ENCODE measurements around the gene FBXO5. TPM values are rescaled to one million over a fixed set of nuclear protein-coding genes. Genes with fewer than 3 reads are reported as not detected.

FBXO5 gene
- total and polyA plus RNA-seq, 2 experiments from 2014 or later, result 49.6 to 51.2 TPM

DNA sequence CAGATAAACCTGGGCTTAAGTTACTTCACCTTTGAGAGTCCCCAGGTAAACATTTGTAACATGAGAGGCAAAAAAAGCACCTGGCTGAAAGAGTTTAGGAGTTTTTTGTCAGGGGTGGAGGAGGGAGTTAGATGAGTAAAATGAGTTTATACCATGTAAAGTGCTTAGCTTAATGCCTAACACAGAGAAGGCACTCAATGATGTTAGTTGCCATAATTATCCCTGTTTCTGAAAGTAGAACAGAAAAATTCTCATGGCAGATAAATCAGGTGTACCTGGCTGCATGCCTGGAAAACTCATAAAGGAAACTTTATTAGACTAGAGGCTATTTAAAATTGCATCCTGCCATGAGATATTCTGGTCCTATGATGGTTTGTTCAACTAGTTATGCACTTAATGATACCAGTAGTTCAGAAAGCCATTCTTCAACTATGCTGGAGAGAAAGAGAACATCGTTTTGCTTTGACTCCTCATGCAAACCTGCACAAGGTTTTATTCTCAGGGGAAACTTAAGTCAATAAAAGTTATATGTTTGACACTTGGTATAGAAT is 40.4 kb downstream of the FBXO5 start:
- TF ChIP-seq, protein P1, sequence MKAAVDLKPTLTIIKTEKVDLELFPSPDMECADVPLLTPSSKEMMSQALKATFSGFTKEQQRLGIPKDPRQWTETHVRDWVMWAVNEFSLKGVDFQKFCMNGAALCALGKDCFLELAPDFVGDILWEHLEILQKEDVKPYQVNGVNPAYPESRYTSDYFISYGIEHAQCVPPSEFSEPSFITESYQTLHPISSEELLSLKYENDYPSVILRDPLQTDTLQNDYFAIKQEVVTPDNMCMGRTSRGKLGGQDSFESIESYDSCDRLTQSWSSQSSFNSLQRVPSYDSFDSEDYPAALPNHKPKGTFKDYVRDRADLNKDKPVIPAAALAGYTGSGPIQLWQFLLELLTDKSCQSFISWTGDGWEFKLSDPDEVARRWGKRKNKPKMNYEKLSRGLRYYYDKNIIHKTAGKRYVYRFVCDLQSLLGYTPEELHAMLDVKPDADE (IDR thresholded peaks at IDR 0.05), result no peak
- TF ChIP-seq POLR2AphosphoS5 (IDR thresholded peaks at IDR 0.05; ENCODE audit: low read depth) (no peak), EZH2phosphoT487 (IDR thresholded peaks at IDR 0.05; ENCODE audit: unreplicated experiment) (no peak), REST (IDR thresholded peaks at IDR 0.05; ENCODE audit: unreplicated experiment) (no peak), ZNF114 (CRISPR knock-in tag; IDR thresholded peaks at IDR 0.05) (no peak), EZH2 (IDR thresholded peaks at IDR 0.05; ENCODE audit: low read depth, unreplicated experiment) (no peak), ZNF331 (CRISPR knock-in tag; IDR thresholded peaks at IDR 0.05; ENCODE audit: low read depth) (no peak), NANOG (IDR thresholded peaks at IDR 0.05; ENCODE audit: borderline replicate concordance) (no peak), CTCF (conservative IDR thresholded peaks at IDR 0.05; ENCODE audit: low read depth in 2 of 2) (no peak), CREB1 (CRISPR knock-in tag; IDR thresholded peaks at IDR 0.05; ENCODE audit: low read depth) (no peak), STAT1 (IDR thresholded peaks at IDR 0.05; ENCODE audit: unreplicated experiment) (no peak), JUNB (IDR thresholded peaks at IDR 0.05; ENCODE audit: unreplicated experiment) (no peak)
- TF ChIP-seq, protein P2, sequence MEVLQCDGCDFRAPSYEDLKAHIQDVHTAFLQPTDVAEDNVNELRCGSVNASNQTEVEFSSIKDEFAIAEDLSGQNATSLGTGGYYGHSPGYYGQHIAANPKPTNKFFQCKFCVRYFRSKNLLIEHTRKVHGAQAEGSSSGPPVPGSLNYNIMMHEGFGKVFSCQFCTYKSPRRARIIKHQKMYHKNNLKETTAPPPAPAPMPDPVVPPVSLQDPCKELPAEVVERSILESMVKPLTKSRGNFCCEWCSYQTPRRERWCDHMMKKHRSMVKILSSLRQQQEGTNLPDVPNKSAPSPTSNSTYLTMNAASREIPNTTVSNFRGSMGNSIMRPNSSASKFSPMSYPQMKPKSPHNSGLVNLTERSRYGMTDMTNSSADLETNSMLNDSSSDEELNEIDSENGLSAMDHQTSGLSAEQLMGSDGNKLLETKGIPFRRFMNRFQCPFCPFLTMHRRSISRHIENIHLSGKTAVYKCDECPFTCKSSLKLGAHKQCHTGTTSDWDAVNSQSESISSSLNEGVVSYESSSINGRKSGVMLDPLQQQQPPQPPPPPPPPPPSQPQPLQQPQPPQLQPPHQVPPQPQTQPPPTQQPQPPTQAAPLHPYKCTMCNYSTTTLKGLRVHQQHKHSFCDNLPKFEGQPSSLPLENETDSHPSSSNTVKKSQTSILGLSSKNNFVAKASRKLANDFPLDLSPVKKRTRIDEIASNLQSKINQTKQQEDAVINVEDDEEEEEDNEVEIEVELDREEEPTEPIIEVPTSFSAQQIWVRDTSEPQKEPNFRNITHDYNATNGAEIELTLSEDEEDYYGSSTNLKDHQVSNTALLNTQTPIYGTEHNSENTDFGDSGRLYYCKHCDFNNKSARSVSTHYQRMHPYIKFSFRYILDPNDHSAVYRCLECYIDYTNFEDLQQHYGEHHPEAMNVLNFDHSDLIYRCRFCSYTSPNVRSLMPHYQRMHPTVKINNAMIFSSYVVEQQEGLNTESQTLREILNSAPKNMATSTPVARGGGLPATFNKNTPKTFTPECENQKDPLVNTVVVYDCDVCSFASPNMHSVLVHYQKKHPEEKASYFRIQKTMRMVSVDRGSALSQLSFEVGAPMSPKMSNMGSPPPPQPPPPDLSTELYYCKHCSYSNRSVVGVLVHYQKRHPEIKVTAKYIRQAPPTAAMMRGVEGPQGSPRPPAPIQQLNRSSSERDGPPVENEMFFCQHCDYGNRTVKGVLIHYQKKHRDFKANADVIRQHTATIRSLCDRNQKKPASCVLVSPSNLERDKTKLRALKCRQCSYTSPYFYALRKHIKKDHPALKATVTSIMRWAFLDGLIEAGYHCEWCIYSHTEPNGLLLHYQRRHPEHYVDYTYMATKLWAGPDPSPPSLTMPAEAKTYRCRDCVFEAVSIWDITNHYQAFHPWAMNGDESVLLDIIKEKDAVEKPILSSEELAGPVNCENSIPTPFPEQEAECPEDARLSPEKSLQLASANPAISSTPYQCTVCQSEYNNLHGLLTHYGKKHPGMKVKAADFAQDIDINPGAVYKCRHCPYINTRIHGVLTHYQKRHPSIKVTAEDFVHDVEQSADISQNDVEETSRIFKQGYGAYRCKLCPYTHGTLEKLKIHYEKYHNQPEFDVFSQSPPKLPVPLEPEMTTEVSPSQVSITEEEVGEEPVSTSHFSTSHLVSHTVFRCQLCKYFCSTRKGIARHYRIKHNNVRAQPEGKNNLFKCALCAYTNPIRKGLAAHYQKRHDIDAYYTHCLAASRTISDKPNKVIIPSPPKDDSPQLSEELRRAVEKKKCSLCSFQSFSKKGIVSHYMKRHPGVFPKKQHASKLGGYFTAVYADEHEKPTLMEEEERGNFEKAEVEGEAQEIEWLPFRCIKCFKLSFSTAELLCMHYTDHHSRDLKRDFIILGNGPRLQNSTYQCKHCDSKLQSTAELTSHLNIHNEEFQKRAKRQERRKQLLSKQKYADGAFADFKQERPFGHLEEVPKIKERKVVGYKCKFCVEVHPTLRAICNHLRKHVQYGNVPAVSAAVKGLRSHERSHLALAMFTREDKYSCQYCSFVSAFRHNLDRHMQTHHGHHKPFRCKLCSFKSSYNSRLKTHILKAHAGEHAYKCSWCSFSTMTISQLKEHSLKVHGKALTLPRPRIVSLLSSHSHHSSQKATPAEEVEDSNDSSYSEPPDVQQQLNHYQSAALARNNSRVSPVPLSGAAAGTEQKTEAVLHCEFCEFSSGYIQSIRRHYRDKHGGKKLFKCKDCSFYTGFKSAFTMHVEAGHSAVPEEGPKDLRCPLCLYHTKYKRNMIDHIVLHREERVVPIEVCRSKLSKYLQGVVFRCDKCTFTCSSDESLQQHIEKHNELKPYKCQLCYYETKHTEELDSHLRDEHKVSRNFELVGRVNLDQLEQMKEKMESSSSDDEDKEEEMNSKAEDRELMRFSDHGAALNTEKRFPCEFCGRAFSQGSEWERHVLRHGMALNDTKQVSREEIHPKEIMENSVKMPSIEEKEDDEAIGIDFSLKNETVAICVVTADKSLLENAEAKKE (CRISPR knock-in tag; IDR thresholded peaks at IDR 0.05), result no peak
- no peaks in the 10 kb centered on the region for H3K36me3 Mint-ChIP-seq (ENCODE audit: low read depth)
- H3K27me3 Mint-ChIP-seq (ENCODE audit: insufficient read depth, low read depth, poor library complexity), result no peaks in the 10 kb centered on the region
- DNase-seq (ENCODE audit: low spot score) (no peak), ATAC-seq (no peak)
- H3K27ac Mint-ChIP-seq, result no peak overlapping the region
- no peak overlapping the region for H2AFZ ChIP-seq
- peaks cover 13% of the 10 kb centered on the region for H3K4me1 Mint-ChIP-seq
- H3K27ac ChIP-seq (ENCODE audit: low read depth), result no peak overlapping the region
- H4K20me1 ChIP-seq (replicated peaks; ENCODE audit: insufficient read depth), result no peaks in the 10 kb centered on the region
- no peaks in the 10 kb centered on the region for H3K79me2 ChIP-seq (replicated peaks; ENCODE audit: insufficient read depth)
- H3K4me1 ChIP-seq (ENCODE audit: insufficient read depth), result peaks cover 8% of the 10 kb centered on the region; the same call in 1 of the 2 replicates
- H3F3A ChIP-seq (replicated peaks; ENCODE audit: low read depth), result no peaks in the 10 kb centered on the region
- H3K27me3 ChIP-seq (ENCODE audit: insufficient read depth), result no peaks in the 10 kb centered on the region
- no peaks in the 10 kb centered on the region for H3K36me3 ChIP-seq (ENCODE audit: insufficient read depth)
- no peaks in the 10 kb centered on the region for H3K9me3 Mint-ChIP-seq
- no peak overlapping the region for H3K4me3 ChIP-seq
- no peak overlapping the region for H3K4me2 ChIP-seq
- H3K4me3 Mint-ChIP-seq, result no peak overlapping the region
- H3K9me2 ChIP-seq (ENCODE audit: insufficient read depth), result no peaks in the 10 kb centered on the region
